ENCODE measurements around the gene PTPRN2.

PTPRN2 gene

DNA sequence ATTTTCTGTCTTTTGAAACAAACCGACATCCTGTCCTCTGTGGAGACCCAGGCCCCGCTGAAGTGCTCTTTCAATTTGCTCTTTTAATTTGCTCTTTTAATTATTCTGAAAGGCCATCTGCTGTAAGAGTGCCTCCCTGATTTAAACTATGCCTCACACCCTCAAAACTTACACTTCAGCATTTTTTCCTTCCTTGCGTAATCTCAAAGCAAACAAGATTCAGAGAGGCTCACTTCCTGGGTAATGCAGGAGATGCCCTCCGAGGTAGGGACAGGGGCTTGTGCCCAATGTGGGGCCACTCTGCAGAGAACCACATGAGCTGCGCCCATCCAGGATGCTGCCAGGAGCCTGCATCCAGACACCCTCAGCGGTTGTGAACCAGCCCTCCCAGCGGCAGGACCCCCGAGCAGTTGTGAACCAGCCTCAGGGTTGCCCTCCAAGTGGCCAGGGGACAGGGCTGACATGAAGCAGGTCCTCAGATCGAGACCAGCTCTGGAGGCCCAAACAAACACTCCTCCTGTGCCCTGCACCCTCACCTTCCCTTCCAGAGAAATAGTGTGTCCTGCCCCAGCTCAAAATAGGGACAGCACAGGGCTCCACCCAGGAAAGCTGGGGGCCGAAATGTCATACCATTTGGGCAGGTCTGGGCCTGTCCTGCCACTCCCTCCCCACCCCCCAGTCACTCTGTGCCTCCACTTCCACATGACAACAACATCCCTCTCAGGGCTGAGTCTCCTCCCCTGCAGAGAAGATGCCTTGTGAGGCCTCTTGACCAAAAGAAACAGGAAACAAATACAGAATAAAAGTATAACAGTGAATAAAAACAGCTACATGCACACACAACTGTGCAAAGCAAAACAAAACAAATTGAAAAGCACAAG is 190.4 kb downstream of the PTPRN2 start:
- no peaks in the 10 kb centered on the region for H3K27me3 ChIP-seq (ENCODE audit: control insufficient read depth, insufficient read depth, low read length)
- H3K4me3 ChIP-seq (ENCODE audit: low read length): no peak overlapping the region
- H3K36me3 ChIP-seq (ENCODE audit: control insufficient read depth, insufficient read depth, low read length): no peaks in the 10 kb centered on the region
- H3K9me3 ChIP-seq (ENCODE audit: control insufficient read depth, low read length): no peaks in the 10 kb centered on the region
- no peak overlapping the region for H3K9ac ChIP-seq (ENCODE audit: low read length)
- peaks cover 12% of the 10 kb centered on the region for H3K4me1 ChIP-seq (ENCODE audit: control insufficient read depth, insufficient read depth, low read length)

DNA sequence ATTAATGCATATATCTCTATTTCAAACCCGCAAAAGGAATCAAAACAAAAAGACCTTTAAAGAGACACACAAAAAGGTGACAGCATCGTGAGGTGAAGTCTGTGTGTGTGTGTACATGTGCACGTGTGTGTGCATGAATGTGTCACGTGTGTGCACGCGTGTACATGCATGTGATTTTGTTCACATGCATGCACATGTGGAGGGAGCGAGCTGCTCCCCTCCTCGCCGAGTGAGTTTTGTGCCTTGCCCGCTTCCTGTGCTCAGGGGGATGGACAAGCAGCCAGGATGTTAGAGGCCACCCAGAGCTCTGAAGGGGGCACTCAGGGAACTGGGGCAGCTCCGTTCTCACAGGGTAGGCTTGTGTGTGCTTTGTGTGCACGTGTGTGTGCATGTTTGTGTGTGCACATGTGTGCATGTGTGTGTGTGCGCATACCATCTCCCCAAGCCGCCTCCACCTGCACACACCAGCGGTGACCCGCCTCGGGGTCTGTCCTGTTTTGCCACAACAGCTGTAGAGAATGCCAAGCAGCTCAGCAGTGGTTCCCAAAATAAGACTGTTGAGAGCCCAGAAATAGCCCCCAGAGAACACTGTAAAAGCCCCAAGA is 191.2 kb downstream of the PTPRN2 start:
- Histone ChIP-seq H3K4me1 (ENCODE audit: control insufficient read depth, insufficient read depth, low read length) (peaks cover 12% of the 10 kb centered on the region), H3K9me3 (ENCODE audit: control insufficient read depth, low read length) (no peaks in the 10 kb centered on the region), H3K4me3 (ENCODE audit: low read length) (no peak overlapping the region), H3K9ac (ENCODE audit: low read length) (no peak overlapping the region), H3K27me3 (ENCODE audit: control insufficient read depth, insufficient read depth, low read length) (no peaks in the 10 kb centered on the region), H3K36me3 (ENCODE audit: control insufficient read depth, insufficient read depth, low read length) (no peaks in the 10 kb centered on the region)

DNA sequence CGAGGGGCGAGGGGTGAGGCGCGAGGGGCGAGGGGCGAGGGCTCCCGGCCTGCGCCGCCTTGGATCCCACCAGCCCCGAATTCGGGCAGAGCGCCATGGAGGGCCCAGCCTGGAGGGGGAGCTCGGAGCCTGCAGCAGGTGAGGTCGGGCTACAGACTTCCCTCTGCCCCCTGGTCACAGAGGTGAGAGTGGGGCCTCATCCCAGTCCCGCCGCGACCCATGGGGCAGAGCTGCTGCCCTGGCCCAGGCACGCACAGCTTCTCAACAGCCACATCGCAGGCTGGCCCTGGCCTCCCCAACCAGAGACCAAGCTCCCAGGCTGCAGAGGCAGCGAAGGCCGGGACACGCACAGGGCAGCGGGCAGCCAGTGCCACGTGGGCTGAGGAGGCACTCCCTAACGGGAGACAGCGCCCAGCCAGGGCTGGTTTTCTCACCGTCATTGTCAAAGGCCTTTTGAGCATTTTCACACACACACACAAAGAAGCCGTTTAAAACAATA is 191.8 kb downstream of the PTPRN2 start:
- Histone ChIP-seq H3K9me3 (ENCODE audit: control insufficient read depth, low read length) (no peaks in the 10 kb centered on the region), H3K9ac (ENCODE audit: low read length) (no peak overlapping the region), H3K4me1 (ENCODE audit: control insufficient read depth, insufficient read depth, low read length) (peaks cover 12% of the 10 kb centered on the region), H3K4me3 (ENCODE audit: low read length) (no peak overlapping the region), H3K36me3 (ENCODE audit: control insufficient read depth, insufficient read depth, low read length) (no peaks in the 10 kb centered on the region), H3K27me3 (ENCODE audit: control insufficient read depth, insufficient read depth, low read length) (no peaks in the 10 kb centered on the region)

DNA sequence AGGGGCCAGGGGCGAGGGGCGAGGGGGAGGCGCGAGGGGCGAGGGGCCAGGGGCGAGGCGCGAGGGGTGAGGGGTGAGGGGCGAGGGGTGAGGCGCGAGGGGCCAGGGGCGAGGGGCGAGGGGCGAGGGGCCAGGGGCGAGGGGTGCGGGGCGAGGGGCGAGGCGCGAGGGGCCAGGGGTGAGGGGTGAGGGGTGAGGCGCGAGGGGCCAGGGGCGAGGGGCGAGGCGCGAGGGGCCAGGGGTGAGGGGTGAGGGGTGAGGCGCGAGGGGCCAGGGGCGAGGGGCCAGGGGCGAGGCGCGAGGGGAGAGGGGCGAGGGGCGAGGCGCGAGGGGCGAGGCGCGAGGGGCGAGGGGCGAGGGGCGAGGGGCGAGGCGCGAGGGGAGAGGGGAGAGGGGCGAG is 192.3 kb downstream of the PTPRN2 start:
- no peaks in the 10 kb centered on the region for H3K27me3 ChIP-seq (ENCODE audit: control insufficient read depth, insufficient read depth, low read length)
- H3K4me1 ChIP-seq (ENCODE audit: control insufficient read depth, insufficient read depth, low read length): peaks cover 12% of the 10 kb centered on the region

DNA sequence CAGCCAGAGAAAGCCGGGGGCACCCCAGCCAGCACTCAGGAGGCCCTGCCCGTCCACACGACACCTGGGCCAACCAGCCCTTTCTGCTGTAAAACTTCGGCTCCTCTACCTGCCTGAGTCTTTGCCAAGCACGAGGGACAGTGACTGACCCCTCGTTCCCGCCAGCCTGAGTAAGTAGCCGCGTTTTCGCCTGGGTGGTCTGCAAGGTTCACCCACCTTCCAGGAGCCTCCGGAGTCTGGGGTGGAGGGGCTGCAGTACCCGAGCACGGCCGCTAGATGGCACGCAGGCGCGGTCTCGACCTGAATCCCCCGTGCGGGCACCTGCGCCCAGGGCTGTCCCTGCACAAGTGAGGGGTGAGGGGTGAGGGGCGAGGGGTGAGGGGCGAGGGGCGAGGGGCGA is 192.7 kb downstream of the PTPRN2 start:
- Histone ChIP-seq H3K36me3 (ENCODE audit: control insufficient read depth, insufficient read depth, low read length) (no peaks in the 10 kb centered on the region), H3K9ac (ENCODE audit: low read length) (no peak overlapping the region), H3K4me3 (ENCODE audit: low read length) (no peak overlapping the region), H3K9me3 (ENCODE audit: control insufficient read depth, low read length) (no peaks in the 10 kb centered on the region), H3K4me1 (ENCODE audit: control insufficient read depth, insufficient read depth, low read length) (peaks cover 12% of the 10 kb centered on the region), H3K27me3 (ENCODE audit: control insufficient read depth, insufficient read depth, low read length) (no peaks in the 10 kb centered on the region)

More for the DNA sequence above, 192.3 kb downstream of the PTPRN2 start:
- no peak overlapping the region for H3K9ac ChIP-seq (ENCODE audit: low read length)
- no peak overlapping the region for H3K4me3 ChIP-seq (ENCODE audit: low read length)
- no peaks in the 10 kb centered on the region for H3K36me3 ChIP-seq (ENCODE audit: control insufficient read depth, insufficient read depth, low read length)
- H3K9me3 ChIP-seq (ENCODE audit: control insufficient read depth, low read length): no peaks in the 10 kb centered on the region

DNA sequence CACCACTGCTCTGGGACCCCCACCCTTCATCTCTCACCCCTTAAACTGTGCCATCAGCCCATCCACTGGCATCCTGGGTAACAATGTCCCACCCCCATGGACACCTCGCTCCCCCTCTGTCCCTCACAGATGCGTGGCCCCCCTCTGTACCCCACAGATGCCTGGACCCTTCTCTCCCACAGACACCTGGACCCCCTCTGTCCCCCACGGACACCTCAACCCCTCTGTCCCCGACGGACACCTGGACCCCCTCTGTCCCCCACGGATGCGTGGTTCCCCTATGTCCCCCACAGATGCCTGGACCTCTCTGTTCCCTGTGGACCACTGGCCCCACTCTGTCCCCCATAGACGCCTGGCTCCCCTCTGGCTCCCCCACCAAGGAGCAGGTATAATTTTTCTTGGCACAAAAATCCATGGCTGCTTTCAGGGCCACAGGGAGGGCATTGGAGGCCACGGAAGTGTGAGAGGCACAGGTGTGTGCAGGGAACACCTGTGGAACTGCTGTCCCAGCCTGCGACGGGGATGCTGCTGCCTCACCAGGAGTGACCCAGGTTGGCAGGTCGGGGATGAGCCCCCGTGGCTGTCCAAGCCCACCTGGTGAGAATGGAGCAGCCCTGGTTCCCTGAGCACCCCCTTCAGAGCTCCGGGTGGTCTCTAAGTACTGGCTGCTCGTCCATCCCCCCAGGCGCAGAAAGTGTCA is 193.5 kb downstream of the PTPRN2 start:
- H3K4me1 ChIP-seq (ENCODE audit: control insufficient read depth, insufficient read depth, low read length): peaks cover 12% of the 10 kb centered on the region
- no peak overlapping the region for H3K4me3 ChIP-seq (ENCODE audit: low read length)
- no peaks in the 10 kb centered on the region for H3K9me3 ChIP-seq (ENCODE audit: control insufficient read depth, low read length)
- H3K36me3 ChIP-seq (ENCODE audit: control insufficient read depth, insufficient read depth, low read length): no peaks in the 10 kb centered on the region
- no peaks in the 10 kb centered on the region for H3K27me3 ChIP-seq (ENCODE audit: control insufficient read depth, insufficient read depth, low read length)
- no peak overlapping the region for H3K9ac ChIP-seq (ENCODE audit: low read length)

DNA sequence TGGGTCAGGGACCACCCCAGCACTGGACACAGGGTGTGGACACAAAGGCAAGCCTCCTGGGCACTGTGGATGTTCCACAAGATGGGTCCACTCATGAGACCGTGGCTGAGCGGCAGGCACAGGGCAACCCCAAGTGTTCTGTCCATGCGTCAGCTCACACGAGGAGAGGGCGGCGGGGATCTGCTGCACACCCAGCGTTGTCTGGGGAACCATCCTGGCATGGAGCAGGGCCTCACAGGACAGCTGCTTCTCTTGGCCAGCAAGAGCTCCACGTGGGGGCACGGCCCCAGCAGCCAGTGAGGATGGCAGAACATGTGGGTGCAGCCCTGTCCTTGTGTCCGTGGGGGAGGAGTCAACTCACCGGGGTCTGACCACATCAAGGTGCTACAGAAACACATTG is 195.4 kb downstream of the PTPRN2 start:
- H3K27me3 ChIP-seq (ENCODE audit: control insufficient read depth, insufficient read depth, low read length): peaks cover 3% of the 10 kb centered on the region

DNA sequence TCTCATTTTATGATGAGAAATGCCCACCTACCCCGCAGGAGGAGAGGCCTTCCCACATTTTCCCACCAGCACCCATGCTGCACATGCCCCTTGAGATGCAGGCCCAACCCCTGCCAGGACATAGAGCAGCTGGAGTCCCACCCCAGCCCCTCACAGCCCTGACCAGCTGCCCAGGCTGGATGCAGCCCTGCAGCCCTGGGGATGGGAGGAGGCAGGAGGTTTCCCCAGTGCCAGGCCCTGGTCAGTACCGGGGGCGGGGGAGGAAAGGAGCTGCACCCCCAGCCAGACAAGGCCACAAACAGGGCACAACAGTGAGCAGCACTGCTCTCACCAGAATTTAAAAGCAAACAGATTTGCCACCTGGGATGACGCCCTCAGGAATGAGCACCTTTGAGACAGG is 196.1 kb downstream of the PTPRN2 start:
- H3K27me3 ChIP-seq (ENCODE audit: control insufficient read depth, insufficient read depth, low read length): peaks cover 3% of the 10 kb centered on the region
- no peak overlapping the region for H3K9ac ChIP-seq (ENCODE audit: low read length)
- no peaks in the 10 kb centered on the region for H3K9me3 ChIP-seq (ENCODE audit: control insufficient read depth, low read length)
- H3K4me1 ChIP-seq (ENCODE audit: control insufficient read depth, insufficient read depth, low read length): peaks cover 4% of the 10 kb centered on the region
- no peak overlapping the region for H3K4me3 ChIP-seq (ENCODE audit: low read length)
- H3K36me3 ChIP-seq (ENCODE audit: control insufficient read depth, insufficient read depth, low read length): no peaks in the 10 kb centered on the region

More for the DNA sequence above, 195.4 kb downstream of the PTPRN2 start:
- Histone ChIP-seq H3K9me3 (ENCODE audit: control insufficient read depth, low read length) (no peaks in the 10 kb centered on the region), H3K4me1 (ENCODE audit: control insufficient read depth, insufficient read depth, low read length) (peaks cover 11% of the 10 kb centered on the region), H3K4me3 (ENCODE audit: low read length) (no peak overlapping the region), H3K36me3 (ENCODE audit: control insufficient read depth, insufficient read depth, low read length) (no peaks in the 10 kb centered on the region), H3K9ac (ENCODE audit: low read length) (no peak overlapping the region)

DNA sequence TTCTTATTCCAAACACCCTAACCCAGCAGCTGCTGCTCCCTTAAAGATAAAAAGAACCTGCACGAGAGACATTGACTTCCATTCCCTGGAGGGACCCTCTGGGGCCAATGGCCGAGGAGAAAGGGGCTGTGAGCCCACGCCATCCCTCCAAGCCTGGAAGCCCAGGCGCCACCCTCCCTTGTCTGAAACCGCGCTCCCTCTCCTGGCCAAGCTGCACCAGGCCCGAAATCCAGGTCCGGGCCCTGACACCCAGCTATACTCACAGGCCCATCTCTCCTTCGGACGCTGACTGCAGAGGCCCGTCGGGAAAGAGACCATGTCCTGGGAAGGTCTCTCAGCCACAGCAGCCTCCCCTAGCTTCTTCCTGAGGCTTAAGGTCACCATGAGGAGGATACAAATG is 196.5 kb downstream of the PTPRN2 start:
- peaks cover 3% of the 10 kb centered on the region for H3K27me3 ChIP-seq (ENCODE audit: control insufficient read depth, insufficient read depth, low read length)
- H3K9ac ChIP-seq (ENCODE audit: low read length): no peak overlapping the region
- H3K4me3 ChIP-seq (ENCODE audit: low read length): no peak overlapping the region
- H3K9me3 ChIP-seq (ENCODE audit: control insufficient read depth, low read length): no peaks in the 10 kb centered on the region
- no peaks in the 10 kb centered on the region for H3K4me1 ChIP-seq (ENCODE audit: control insufficient read depth, insufficient read depth, low read length)
- no peaks in the 10 kb centered on the region for H3K36me3 ChIP-seq (ENCODE audit: control insufficient read depth, insufficient read depth, low read length)

DNA sequence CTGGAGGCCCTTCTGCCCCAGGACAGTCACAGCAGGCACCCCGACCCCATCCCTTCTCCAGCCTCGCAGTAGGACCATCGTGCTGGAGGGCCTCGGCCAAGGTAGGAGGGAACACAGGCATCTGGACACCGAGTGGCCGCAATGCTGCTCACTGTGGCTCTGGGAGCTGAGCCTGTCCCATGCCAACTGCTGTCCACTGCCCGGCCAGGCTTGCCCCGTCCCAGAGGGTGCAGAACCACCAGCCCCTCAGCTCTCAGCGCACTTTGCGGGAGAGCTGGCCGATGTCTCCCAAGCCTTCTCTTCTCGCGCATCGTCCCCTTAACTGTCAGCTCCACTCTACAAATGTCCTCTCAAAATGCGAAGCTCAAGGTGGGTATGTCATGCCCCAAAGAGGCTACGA is 197.2 kb downstream of the PTPRN2 start:
- Histone ChIP-seq H3K36me3 (ENCODE audit: control insufficient read depth, insufficient read depth, low read length) (no peaks in the 10 kb centered on the region), H3K27me3 (ENCODE audit: control insufficient read depth, insufficient read depth, low read length) (peaks cover 3% of the 10 kb centered on the region), H3K9ac (ENCODE audit: low read length) (no peak overlapping the region), H3K4me3 (ENCODE audit: low read length) (no peak overlapping the region), H3K4me1 (ENCODE audit: control insufficient read depth, insufficient read depth, low read length) (no peaks in the 10 kb centered on the region), H3K9me3 (ENCODE audit: control insufficient read depth, low read length) (no peaks in the 10 kb centered on the region)

DNA sequence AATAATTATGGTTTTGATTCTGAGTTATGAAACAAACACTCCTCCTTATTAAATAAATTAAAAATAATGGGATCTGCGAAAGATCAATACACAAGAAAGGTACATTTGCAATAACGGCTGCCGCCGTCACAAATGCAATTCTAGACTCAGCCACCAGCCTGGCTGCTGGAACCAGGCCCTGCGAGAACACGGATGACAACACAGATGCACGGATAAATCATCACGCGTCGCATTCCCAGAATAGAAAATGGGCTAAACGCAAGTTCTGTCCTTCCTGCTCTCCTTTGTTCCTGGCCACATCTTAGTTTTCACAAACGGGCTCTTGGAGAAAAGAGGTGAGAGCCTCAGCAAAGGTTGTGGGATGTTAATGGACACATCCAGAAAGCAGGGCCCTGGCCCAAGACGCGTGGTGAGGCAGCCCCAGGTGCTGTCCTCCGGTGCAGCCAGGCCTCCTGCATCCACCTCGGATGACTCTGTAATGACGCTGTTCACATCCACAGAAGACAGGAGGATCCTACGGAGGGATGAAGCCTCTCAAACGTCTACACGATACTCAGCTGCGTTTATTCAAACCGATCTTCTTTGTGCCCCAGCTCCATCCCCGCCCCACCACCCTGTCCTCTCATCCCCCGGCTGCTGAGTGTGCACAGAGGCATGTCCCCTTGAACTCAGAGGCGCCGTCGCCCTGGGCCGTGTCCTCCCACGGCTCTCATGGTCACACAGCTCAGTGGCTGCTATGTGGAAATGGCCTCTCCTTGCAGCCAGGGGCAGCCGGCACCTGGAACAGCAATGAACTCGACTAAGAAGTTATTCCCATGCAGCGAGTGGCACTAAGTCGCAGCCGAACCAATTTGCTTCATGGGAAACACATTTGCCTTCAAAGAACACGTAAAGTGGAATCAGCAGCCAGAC is 197.9 kb downstream of the PTPRN2 start:
- Histone ChIP-seq H3K4me1 (ENCODE audit: control insufficient read depth, insufficient read depth, low read length) (no peaks in the 10 kb centered on the region), H3K9me3 (ENCODE audit: control insufficient read depth, low read length) (no peaks in the 10 kb centered on the region), H3K4me3 (ENCODE audit: low read length) (no peak overlapping the region), H3K9ac (ENCODE audit: low read length) (no peak overlapping the region), H3K36me3 (ENCODE audit: control insufficient read depth, insufficient read depth, low read length) (no peaks in the 10 kb centered on the region), H3K27me3 (ENCODE audit: control insufficient read depth, insufficient read depth, low read length) (peaks cover 3% of the 10 kb centered on the region)

Measured in mucosa of stomach (tissue), 1 donor.